Panc1 (cell line): ENCODE results near the gene ELAVL4.

Experiments
- POLR2AphosphoS5 ChIP-seq: IDR thresholded peaks from 2 replicates; pipeline ENCODE4 v1.6.1; 2012; ENCODE audit warnings: mild to moderate bottlenecking, low read depth, low read length, moderate library complexity
- SIN3A ChIP-seq: IDR thresholded peaks from 2 replicates; pipeline ENCODE4 v1.6.1; 2012; ENCODE audit warnings: low read depth, mild to moderate bottlenecking, low read length, moderate library complexity, borderline replicate concordance; ENCODE audit not compliant: insufficient read depth
- TCF7L2 ChIP-seq: IDR thresholded peaks from 2 replicates; pipeline ENCODE4 v1.6.1; 2011; ENCODE audit warnings: mild to moderate bottlenecking, low read depth, low read length, inconsistent platforms
- TF ChIP-seq, protein P1 (sequence below): fragments of 450-650 bp; IDR thresholded peaks from 2 replicates; pipeline ENCODE4 v1.5.1; 2017; ENCODE audit warnings: mild to moderate bottlenecking
- TF ChIP-seq, protein P2 (sequence below), 2 experiments: IDR thresholded peaks; 2 replicates each; pipeline ENCODE4 v1.6.1; 2011 to 2012; ENCODE audit warnings: low read depth in 2 of 2, control low read depth in 1 of 2, low read length in 1 of 2, mild to moderate bottlenecking in 1 of 2, moderate library complexity in 1 of 2; ENCODE audit not compliant: insufficient read depth in 1 of 2

DNA sequence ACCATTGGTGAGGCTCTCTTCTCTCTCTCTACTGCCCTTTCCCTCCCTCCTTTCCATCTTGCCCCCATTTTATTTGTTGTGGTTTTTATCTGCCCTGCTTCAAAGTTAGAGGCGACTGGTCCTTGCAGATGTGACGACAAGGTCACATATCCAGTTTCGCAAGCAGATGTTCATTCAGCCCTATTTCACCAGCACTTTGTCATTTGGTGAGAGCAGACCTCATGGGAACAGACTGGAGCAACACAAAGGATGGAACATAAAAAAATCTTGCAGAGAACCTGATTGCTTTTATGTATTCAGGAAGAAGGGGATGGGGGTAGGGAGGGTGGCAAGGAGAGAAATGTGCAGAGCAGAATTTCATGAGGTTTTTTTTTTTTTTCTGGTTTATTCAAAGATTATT, 84.3 kb downstream of the ELAVL4 start:
- no peak for TF ChIP-seq POLR2AphosphoS5
- TF ChIP-seq, protein P1, sequence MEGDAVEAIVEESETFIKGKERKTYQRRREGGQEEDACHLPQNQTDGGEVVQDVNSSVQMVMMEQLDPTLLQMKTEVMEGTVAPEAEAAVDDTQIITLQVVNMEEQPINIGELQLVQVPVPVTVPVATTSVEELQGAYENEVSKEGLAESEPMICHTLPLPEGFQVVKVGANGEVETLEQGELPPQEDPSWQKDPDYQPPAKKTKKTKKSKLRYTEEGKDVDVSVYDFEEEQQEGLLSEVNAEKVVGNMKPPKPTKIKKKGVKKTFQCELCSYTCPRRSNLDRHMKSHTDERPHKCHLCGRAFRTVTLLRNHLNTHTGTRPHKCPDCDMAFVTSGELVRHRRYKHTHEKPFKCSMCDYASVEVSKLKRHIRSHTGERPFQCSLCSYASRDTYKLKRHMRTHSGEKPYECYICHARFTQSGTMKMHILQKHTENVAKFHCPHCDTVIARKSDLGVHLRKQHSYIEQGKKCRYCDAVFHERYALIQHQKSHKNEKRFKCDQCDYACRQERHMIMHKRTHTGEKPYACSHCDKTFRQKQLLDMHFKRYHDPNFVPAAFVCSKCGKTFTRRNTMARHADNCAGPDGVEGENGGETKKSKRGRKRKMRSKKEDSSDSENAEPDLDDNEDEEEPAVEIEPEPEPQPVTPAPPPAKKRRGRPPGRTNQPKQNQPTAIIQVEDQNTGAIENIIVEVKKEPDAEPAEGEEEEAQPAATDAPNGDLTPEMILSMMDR, result no peak
- no peak for TF ChIP-seq SIN3A
- TF ChIP-seq, protein P2, sequence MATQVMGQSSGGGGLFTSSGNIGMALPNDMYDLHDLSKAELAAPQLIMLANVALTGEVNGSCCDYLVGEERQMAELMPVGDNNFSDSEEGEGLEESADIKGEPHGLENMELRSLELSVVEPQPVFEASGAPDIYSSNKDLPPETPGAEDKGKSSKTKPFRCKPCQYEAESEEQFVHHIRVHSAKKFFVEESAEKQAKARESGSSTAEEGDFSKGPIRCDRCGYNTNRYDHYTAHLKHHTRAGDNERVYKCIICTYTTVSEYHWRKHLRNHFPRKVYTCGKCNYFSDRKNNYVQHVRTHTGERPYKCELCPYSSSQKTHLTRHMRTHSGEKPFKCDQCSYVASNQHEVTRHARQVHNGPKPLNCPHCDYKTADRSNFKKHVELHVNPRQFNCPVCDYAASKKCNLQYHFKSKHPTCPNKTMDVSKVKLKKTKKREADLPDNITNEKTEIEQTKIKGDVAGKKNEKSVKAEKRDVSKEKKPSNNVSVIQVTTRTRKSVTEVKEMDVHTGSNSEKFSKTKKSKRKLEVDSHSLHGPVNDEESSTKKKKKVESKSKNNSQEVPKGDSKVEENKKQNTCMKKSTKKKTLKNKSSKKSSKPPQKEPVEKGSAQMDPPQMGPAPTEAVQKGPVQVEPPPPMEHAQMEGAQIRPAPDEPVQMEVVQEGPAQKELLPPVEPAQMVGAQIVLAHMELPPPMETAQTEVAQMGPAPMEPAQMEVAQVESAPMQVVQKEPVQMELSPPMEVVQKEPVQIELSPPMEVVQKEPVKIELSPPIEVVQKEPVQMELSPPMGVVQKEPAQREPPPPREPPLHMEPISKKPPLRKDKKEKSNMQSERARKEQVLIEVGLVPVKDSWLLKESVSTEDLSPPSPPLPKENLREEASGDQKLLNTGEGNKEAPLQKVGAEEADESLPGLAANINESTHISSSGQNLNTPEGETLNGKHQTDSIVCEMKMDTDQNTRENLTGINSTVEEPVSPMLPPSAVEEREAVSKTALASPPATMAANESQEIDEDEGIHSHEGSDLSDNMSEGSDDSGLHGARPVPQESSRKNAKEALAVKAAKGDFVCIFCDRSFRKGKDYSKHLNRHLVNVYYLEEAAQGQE (IDR thresholded peaks at IDR 0.05; ENCODE audit: insufficient read depth in 1 of 2, low read depth in 2 of 2, low read length in 1 of 2), result no peak
- TF ChIP-seq TCF7L2, result no peak
